Loucy (cell line): Measurements from ENCODE around the gene TXNRD2.

ENCODE experiments used
- H2AFZ ChIP-seq: fragments of 200-600 bp; sonication (generic); 2 replicates; pipeline ENCODE4 v1.6.0; 2016; ENCODE audit warnings: antibody characterized with exemption, mild to moderate bottlenecking, low read length, moderate library complexity
- H3F3A ChIP-seq: fragments of 200-600 bp; 2 replicates; pipeline ENCODE4 v1.6.0; 2016; ENCODE audit warnings: antibody characterized with exemption, low read depth, mild to moderate bottlenecking
- H3K27me3 ChIP-seq: fragments of 200-600 bp; sonication (generic); 2 replicates; pipeline ENCODE4 v1.6.1; 2014; ENCODE audit warnings: low read length, mild to moderate bottlenecking; ENCODE audit not compliant: insufficient read depth, poor library complexity, severe bottlenecking
- H3K36me3 ChIP-seq: fragments of 200-600 bp; sonication (generic); 2 replicates; pipeline ENCODE4 v1.6.1; 2016; ENCODE audit warnings: low read length; ENCODE audit not compliant: insufficient read depth
- H3K4me1 ChIP-seq: fragments of 200-600 bp; sonication (generic); 2 replicates; pipeline ENCODE4 v1.5.1; 2014; ENCODE audit warnings: low read length, mild to moderate bottlenecking; ENCODE audit not compliant: insufficient read depth, poor library complexity, severe bottlenecking
- H3K4me2 ChIP-seq: fragments of 200-600 bp; sonication (generic); 2 replicates; pipeline ENCODE4 v1.6.0; 2014; ENCODE audit warnings: antibody characterized with exemption, low read length, low read depth, mild to moderate bottlenecking; ENCODE audit not compliant: poor library complexity, severe bottlenecking
- H3K4me3 ChIP-seq: fragments of 200-600 bp; sonication (generic); 2 replicates; pipeline ENCODE4 v1.5.1; 2014; ENCODE audit warnings: low read length, mild to moderate bottlenecking, mixed read lengths; ENCODE audit not compliant: poor library complexity, severe bottlenecking
- H3K79me2 ChIP-seq: fragments of 200-600 bp; sonication (generic); 2 replicates; pipeline ENCODE4 v1.6.1; 2014; ENCODE audit warnings: low read length; ENCODE audit not compliant: insufficient read depth
- H3K9ac ChIP-seq: fragments of 200-600 bp; sonication (generic); 2 replicates; pipeline ENCODE4 v1.6.0; 2014; ENCODE audit warnings: mild to moderate bottlenecking, low read depth, low read length, moderate library complexity; ENCODE audit not compliant: poor library complexity, severe bottlenecking
- H3K9me2 ChIP-seq: fragments of 200-600 bp; sonication (generic); replicated peaks from 2 replicates; pipeline ENCODE4 v1.6.1; 2016; ENCODE audit warnings: low read depth, low read length, mixed read lengths
- H3K9me3 ChIP-seq: fragments of 200-600 bp; sonication (generic); 2 replicates; pipeline ENCODE4 v1.6.1; 2014; ENCODE audit warnings: mild to moderate bottlenecking, antibody characterized with exemption, low read length, low read depth; ENCODE audit not compliant: insufficient read depth
- H4K20me1 ChIP-seq: fragments of 200-600 bp; sonication (generic); 2 replicates; pipeline ENCODE4 v1.6.0; 2014; ENCODE audit warnings: antibody characterized with exemption, low read length, mild to moderate bottlenecking; ENCODE audit not compliant: insufficient read depth, poor library complexity, severe bottlenecking
- EZH2phosphoT487 ChIP-seq: fragments of 200-600 bp; IDR thresholded peaks from 2 replicates; pipeline ENCODE4 v1.6.1; 2018; ENCODE audit warnings: antibody characterized with exemption, mild to moderate bottlenecking, moderate library complexity, borderline replicate concordance
- TF ChIP-seq, protein P1 (sequence below): fragments of 200-600 bp; sonication (generic); conservative IDR thresholded peaks from 2 replicates; pipeline ENCODE4 v1.5.1; 2014; ENCODE audit warnings: mild to moderate bottlenecking, antibody characterized with exemption, low read length

The TXNRD2 gene

DNA sequence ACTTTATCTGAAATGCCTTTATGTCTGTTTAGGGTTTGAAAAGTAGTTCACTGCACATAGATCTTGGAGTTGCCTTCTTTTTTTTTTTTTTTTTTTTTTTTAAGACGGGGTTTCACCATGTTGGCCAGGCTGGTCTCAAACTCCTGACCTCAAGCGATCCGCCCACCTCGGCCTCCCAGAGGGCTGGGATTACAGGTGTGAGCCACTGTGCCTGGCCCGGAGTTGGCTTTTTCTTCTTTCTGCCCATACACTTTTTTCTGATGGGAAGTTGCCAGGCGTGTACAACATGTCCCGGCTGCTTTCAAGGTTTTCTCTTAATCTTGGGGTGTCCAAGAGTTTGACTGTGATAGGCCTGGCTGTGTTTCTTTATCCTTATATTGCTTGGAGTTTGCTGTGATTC is 74.0 kb downstream of the TXNRD2 start:
- no peaks in the 10 kb centered on the region for H3K36me3 ChIP-seq
- H3F3A ChIP-seq: no peaks in the 10 kb centered on the region
- H3K9ac ChIP-seq: no peak overlapping the region
- H3K4me2 ChIP-seq: no peak overlapping the region
- no peaks in the 10 kb centered on the region for H3K9me2 ChIP-seq
- H4K20me1 ChIP-seq: no peaks in the 10 kb centered on the region
- no peaks in the 10 kb centered on the region for H3K4me1 ChIP-seq
- TF ChIP-seq, protein P1, sequence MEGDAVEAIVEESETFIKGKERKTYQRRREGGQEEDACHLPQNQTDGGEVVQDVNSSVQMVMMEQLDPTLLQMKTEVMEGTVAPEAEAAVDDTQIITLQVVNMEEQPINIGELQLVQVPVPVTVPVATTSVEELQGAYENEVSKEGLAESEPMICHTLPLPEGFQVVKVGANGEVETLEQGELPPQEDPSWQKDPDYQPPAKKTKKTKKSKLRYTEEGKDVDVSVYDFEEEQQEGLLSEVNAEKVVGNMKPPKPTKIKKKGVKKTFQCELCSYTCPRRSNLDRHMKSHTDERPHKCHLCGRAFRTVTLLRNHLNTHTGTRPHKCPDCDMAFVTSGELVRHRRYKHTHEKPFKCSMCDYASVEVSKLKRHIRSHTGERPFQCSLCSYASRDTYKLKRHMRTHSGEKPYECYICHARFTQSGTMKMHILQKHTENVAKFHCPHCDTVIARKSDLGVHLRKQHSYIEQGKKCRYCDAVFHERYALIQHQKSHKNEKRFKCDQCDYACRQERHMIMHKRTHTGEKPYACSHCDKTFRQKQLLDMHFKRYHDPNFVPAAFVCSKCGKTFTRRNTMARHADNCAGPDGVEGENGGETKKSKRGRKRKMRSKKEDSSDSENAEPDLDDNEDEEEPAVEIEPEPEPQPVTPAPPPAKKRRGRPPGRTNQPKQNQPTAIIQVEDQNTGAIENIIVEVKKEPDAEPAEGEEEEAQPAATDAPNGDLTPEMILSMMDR: no peak
- TF ChIP-seq EZH2phosphoT487: no peak
- H3K79me2 ChIP-seq: no peaks in the 10 kb centered on the region
- H2AFZ ChIP-seq: no peak overlapping the region
- H3K27me3 ChIP-seq: no peaks in the 10 kb centered on the region
- H3K9me3 ChIP-seq: no peaks in the 10 kb centered on the region
- no peak overlapping the region for H3K4me3 ChIP-seq

DNA sequence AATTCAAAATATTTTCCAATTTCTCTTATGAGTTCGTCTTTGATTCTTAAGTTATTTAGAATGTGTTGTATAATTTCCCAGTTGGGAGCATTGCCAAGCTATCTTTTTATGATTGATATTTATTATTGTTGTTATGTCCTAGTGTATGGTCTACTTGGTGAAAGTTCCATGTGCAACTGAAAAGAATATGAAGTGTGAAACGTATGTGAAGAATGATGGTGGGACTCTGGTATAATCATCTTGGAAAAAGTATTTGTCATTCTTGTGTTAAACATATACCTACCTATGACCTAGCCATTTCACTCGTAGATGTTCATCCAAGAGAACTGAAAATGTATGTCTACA is 75.0 kb downstream of the TXNRD2 start:
- H3K27me3 ChIP-seq: no peaks in the 10 kb centered on the region
- H3K9ac ChIP-seq: no peak overlapping the region
- no peaks in the 10 kb centered on the region for H3K9me2 ChIP-seq
- no peaks in the 10 kb centered on the region for H3K9me3 ChIP-seq
- H3K36me3 ChIP-seq: no peaks in the 10 kb centered on the region
- H3K4me3 ChIP-seq: no peak overlapping the region
- no peak overlapping the region for H2AFZ ChIP-seq
- H3K4me1 ChIP-seq: no peaks in the 10 kb centered on the region
- no peaks in the 10 kb centered on the region for H3K79me2 ChIP-seq
- TF ChIP-seq, protein P1: no peak
- TF ChIP-seq EZH2phosphoT487: no peak
- no peak overlapping the region for H3K4me2 ChIP-seq
- H4K20me1 ChIP-seq: no peaks in the 10 kb centered on the region
- no peaks in the 10 kb centered on the region for H3F3A ChIP-seq

DNA sequence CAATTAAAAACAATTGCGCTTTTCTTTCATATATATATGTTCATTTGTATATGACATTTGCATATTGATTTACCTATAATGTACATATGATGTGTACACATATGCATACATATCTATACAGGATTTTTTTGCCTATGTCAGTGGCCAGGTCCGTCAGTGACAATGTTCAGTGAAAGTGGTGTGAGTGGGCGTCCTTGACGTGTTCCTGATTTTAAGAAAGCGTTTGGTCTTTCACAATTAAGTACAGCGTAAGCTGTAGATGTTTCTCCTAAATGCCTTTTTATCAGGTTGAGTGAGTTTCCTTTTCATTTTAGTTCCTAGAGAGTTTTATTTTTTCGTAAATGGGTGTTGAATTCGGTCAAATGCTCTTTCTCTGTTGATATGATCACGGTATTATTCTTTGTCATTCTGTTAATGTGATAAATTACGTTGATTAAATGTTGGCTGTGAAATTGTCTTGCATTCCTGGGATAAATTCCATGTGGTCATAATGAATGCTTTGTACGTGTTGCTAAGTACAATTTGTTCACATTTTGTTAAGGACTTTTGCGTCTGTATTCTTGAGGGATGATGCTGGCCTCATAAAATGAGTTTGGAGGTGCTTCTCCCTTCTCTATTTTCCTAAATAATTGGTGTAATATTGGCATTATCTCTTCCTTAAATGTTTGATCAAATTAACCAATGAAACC is 76.3 kb downstream of the TXNRD2 start:
- Histone ChIP-seq H2AFZ (no peak overlapping the region), H3K36me3 (no peaks in the 10 kb centered on the region), H3K9ac (no peak overlapping the region), H3K4me3 (no peak overlapping the region), H4K20me1 (no peaks in the 10 kb centered on the region), H3K9me3 (no peaks in the 10 kb centered on the region), H3F3A (no peaks in the 10 kb centered on the region), H3K9me2 (no peaks in the 10 kb centered on the region), H3K27me3 (no peaks in the 10 kb centered on the region), H3K79me2 (no peaks in the 10 kb centered on the region), H3K4me2 (no peak overlapping the region), H3K4me1 (no peaks in the 10 kb centered on the region)
- TF ChIP-seq, protein P1: no peak
- TF ChIP-seq EZH2phosphoT487: no peak
